Psoas muscle (tissue), 8 donors: ENCODE measurements around the gene PITPNB. TPM values are rescaled to one million over a fixed set of nuclear protein-coding genes. Genes with fewer than 3 reads are reported as not detected.

ENCODE experiments used
- ATAC-seq, 4 donors: fragments of 200-7000 bp; cut with Tn5 transposase; one replicate each; pipeline ENCODE4 v1.9.1; 2020; ENCODE audit warnings: moderate library complexity in 3 of 4, mild to moderate bottlenecking in 2 of 4
- DNase-seq, 2 donors: peaks; one replicate each; pipeline ENCODE4 v3.0.0-alpha.2; 2020
- H3K27ac ChIP-seq: fragments of 200-600 bp; one replicate; pipeline ENCODE4 v1.8.0; 2022
- H3K27me3 ChIP-seq, 3 donors: fragments of 200-600 bp in 1 of 3; one replicate each; pipeline versions ENCODE4 v1.6.1 to v1.8.0; 2013 to 2022; ENCODE audit warnings: low read length in 2 of 3, mild to moderate bottlenecking in 2 of 3, moderate library complexity in 1 of 3; ENCODE audit not compliant: insufficient read depth in 3 of 3
- H3K36me3 ChIP-seq, 2 donors: fragments of 200-600 bp in 1 of 2; one replicate each; pipeline versions ENCODE4 v1.6.1 to v1.8.0; 2013 to 2022; ENCODE audit warnings: low read depth in 1 of 2, mild to moderate bottlenecking in 1 of 2, moderate library complexity in 1 of 2; ENCODE audit not compliant: insufficient read depth in 1 of 2
- H3K4me1 ChIP-seq: fragments of 200-600 bp; one replicate; pipeline ENCODE4 v1.8.0; 2022
- H3K4me3 ChIP-seq: fragments of 200-600 bp; one replicate; pipeline ENCODE4 v1.8.0; 2022; ENCODE audit warnings: mild to moderate bottlenecking
- H3K9me3 ChIP-seq: fragments of 200-600 bp; one replicate; pipeline ENCODE4 v1.8.0; 2022
- WGBS, 3 donors: extraction: QIAGEN DNeasy Blood & Tissue Kit; methylation state at CpG; one replicate each; pipeline versions ENCODE4 v1.1.6 to v1.1.7; 2013; 5-methylcytosine and 5-hydroxymethylcytosine counted together
- intact Hi-C, 2 donors: fragments of 100-400 bp; cut with DNase I; formaldehyde crosslinking; loops; one replicate each; pipeline versions ENCODE4 v1.11.0 to v1.14.2; 2022
- polyA plus RNA-seq, 3 donors: library from polyadenylated mRNA; stranded (reverse); fragments of 200-250 nt; gene quantifications; one replicate each; pipeline ENCODE4 v1.2.3, GENCODE V29; 2013
- total RNA-seq, 4 donors: library from RNA; stranded (reverse); fragmentation: NEBNext Ultra II Directional in 2 of 4; extraction: Animal tissue kit (Norgen Biotek cat#: 25700) in 2 of 4; gene quantifications; one replicate each; pipeline versions ENCODE4 v1.2.1 to v1.2.4, GENCODE V29; 2021 to 2023
- TF ChIP-seq, protein P1 (sequence below): fragments of 200-600 bp; IDR thresholded peaks from one replicate; pipeline ENCODE4 v1.8.0; 2022; ENCODE audit warnings: antibody characterized with exemption
- donor health status: healthy with polysubstance abuse.
- donor health status: DM: no; HTN: no; CAD: no; lungs with moderate emphysema.
- donor health status: Bipolar disorder and iron deficiency.
- donor health status: healthy.
- donor health status: DM: yes; HTN: yes; CAD: no.
- donor health status: DM: no; HTN: no; CAD: no.
- donor health status: DM: no; HTN: no; CAD: no.
- donor health status: DM: yes; HTN: yes; CAD: no.

The PITPNB gene
- total and polyA plus RNA-seq, 7 donors = 14.8 to 54.5 (median 29.9) TPM

DNA sequence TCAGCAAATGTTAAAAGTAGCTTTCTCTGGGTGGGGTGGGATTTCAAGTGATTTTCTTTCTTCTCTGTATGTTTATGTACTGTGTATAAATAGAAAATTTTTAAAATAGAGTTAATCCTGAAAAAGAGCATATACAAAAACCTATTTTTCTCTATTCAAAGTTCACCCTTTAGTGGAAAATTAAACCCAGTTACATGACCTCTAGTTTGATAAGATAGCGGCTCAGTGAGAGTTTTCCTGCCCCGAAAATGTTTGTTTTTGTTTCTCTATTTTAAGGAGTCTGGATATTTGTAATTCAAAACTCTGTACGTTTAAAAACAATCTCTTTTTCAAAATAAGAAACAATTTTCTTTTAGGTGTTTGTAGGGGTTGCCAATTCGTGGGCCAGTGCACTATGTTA lies 42.1 kb upstream of the PITPNB start:
- H3K4me1 ChIP-seq = peaks cover 26% of the 10 kb centered on the region
- 81 to 85% (median 85%) methylated on average over 4 of the region's 4 CpGs for WGBS, 3 donors
- ATAC-seq = no peak

DNA sequence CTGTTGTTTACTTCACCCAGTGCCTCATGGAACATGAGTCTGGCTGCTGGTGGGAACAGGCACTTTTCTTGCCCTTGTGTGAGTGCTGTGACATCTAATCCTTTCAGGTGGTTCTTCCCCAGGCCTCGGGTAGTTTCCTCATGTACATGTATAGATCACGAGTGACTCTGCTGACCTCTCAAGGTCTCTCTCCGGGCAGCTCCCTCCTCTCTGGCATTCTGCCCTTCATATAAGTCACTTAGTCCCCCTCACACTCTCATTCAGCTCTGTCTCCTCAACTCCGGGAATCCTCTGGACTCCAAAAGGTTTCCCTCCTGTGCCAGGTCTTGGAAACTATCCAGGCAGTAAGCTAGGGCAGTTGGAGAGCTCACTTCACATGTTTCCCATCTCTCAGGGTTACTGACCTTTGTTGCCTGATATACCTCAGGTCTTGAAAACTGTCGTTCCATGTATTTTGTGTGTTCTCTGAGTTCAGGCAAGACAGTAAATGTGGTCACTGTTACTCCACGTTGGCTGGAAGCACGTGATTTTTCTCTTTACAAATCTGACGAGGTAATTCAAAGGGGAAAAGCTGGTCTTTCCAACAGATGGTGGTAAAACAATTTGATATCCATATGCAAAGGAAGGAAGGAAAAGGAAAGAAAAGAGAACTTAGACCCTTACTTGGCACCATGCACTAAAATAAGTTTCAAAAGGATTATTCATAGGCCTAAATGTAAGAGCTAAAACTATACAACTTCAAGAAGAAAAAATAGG lies 40.5 kb upstream of the PITPNB start:
- H3K4me1 ChIP-seq = peaks cover 26% of the 10 kb centered on the region
- intact Hi-C loops = loop anchor here in 1 of 2 donors (5.0 kb wide), 1 partner anchor 37 kb away; no protein-coding TSS in a partner anchor
- H3K9me3 ChIP-seq = no peaks in the 10 kb centered on the region
- 21 to 31% (median 23%) methylated on average over 8 of the region's 8 CpGs for WGBS, 3 donors
- DNase-seq = no peak
- ATAC-seq = peak; percentile 25 to 70 (median 64)
- TF ChIP-seq, protein P1, sequence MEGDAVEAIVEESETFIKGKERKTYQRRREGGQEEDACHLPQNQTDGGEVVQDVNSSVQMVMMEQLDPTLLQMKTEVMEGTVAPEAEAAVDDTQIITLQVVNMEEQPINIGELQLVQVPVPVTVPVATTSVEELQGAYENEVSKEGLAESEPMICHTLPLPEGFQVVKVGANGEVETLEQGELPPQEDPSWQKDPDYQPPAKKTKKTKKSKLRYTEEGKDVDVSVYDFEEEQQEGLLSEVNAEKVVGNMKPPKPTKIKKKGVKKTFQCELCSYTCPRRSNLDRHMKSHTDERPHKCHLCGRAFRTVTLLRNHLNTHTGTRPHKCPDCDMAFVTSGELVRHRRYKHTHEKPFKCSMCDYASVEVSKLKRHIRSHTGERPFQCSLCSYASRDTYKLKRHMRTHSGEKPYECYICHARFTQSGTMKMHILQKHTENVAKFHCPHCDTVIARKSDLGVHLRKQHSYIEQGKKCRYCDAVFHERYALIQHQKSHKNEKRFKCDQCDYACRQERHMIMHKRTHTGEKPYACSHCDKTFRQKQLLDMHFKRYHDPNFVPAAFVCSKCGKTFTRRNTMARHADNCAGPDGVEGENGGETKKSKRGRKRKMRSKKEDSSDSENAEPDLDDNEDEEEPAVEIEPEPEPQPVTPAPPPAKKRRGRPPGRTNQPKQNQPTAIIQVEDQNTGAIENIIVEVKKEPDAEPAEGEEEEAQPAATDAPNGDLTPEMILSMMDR = no peak
- H3K36me3 ChIP-seq = no peaks in the 10 kb centered on the region
- peak overlapping the region; percentile 60 for H3K27ac ChIP-seq
- no peaks in the 10 kb centered on the region for H3K27me3 ChIP-seq
- H3K4me3 ChIP-seq = no peak overlapping the region

More for the DNA sequence above, 42.1 kb upstream of the PITPNB start:
- Histone ChIP-seq H3K4me3 (no peak overlapping the region), H3K36me3 (no peaks in the 10 kb centered on the region), H3K9me3 (no peaks in the 10 kb centered on the region), H3K27ac (no peak overlapping the region), H3K27me3 (no peaks in the 10 kb centered on the region)
- TF ChIP-seq, protein P1 = no peak
- DNase-seq = no peak
- intact Hi-C loops = no loop called here

DNA sequence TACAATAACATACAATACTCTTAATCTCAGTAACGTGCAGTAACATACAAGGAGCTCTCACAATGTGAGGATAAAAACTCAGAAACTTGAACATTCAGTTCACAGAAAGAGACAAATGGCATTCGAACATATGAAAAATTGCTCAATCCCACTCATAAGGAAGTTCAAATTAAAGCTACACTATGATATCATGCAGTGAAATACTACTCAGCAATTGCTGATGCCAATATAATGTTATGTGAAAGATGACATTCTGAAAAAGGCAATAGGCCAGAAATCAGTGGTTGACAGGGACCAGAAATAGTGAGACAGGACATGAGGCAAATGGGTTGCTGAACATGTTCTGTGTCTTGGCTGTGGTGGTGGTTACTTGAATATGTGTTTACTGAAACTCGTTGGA lies 33.7 kb upstream of the PITPNB start:
- no peaks in the 10 kb centered on the region for H3K9me3 ChIP-seq
- ATAC-seq (peak in 2 of 4 donors; percentile 23 to 54), DNase-seq (no peak)
- no peaks in the 10 kb centered on the region for H3K27me3 ChIP-seq
- no peaks in the 10 kb centered on the region for H3K36me3 ChIP-seq
- peak overlapping the region; percentile 19 for H3K27ac ChIP-seq
- no peak overlapping the region for H3K4me3 ChIP-seq
- intact Hi-C loops = no loop called here
- 58 to 88% (median 75%) methylated on average over 3 of the region's 3 CpGs for WGBS, 3 donors
- TF ChIP-seq, protein P1 = no peak
- H3K4me1 ChIP-seq = peaks cover 10% of the 10 kb centered on the region

DNA sequence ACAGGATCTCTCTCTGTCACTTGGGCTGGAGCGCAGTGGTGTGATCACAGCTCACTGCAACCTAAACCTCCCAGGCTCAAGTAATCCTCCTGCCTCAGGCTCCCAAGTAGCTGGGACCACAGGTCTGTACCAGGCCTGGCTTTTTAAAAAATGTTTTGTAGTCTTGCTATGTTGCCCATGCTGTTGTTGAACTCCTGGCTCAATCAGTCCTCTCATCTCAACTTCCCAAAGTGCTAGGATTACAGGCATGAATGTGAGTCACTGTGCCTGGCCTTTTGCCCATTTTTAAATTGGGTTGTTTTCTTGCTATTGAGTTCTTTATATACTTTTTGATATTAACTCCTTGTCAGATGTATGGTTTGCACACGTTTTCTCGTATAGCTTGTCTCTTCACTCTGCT lies 33.0 kb upstream of the PITPNB start:
- DNase-seq (no peak), ATAC-seq (peak; percentile 43 to 76 (median 54))
- Histone ChIP-seq H3K4me3 (no peak overlapping the region), H3K36me3 (no peaks in the 10 kb centered on the region), H3K27me3 (no peaks in the 10 kb centered on the region), H3K9me3 (no peaks in the 10 kb centered on the region), H3K27ac (peak overlapping the region; percentile 19), H3K4me1 (peaks cover 10% of the 10 kb centered on the region)
- intact Hi-C loops = no loop called here
- TF ChIP-seq, protein P1 = no peak
- 89 to 93% (median 91%) methylated on average over 3 of the region's 3 CpGs for WGBS, 3 donors

DNA sequence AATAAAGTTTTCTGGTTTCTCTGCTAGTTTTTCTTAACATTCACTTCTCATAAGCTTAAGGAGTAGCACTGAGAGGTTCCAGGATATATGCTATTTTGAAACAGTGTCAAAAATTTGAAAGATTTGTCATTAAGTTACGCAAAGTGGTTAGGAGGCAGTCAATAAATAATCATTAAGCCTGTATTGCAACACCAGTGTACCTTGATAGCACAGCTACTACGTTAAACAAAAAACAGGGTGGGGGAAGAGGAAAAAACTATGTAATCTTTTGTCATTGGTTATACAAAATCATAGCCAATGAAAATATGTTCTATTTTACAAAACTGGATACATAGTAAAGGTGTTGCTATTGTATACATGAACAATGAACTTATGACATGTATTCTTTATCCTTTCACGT lies 30.4 kb upstream of the PITPNB start:
- ATAC-seq (no peak), DNase-seq (no peak)
- Histone ChIP-seq H3K36me3 (no peaks in the 10 kb centered on the region), H3K27me3 (no peaks in the 10 kb centered on the region), H3K27ac (no peak overlapping the region), H3K9me3 (no peaks in the 10 kb centered on the region), H3K4me3 (no peak overlapping the region), H3K4me1 (peaks cover 10% of the 10 kb centered on the region)
- WGBS, 3 donors = 90 to 94% (median 91%) methylated on average over 3 of the region's 3 CpGs
- intact Hi-C loops = no loop called here
- TF ChIP-seq, protein P1 = no peak
